GM18870 (cell line): Measurements from ENCODE around the gene C10orf105.

Source experiments
- ATAC-seq: cut with Tn5 transposase; IDR thresholded peaks from one replicate; pipeline ENCODE4 v1.9.1; 2021; ENCODE audit warnings: moderate library complexity; ENCODE audit not compliant: unreplicated experiment

Gene C10orf105

DNA sequence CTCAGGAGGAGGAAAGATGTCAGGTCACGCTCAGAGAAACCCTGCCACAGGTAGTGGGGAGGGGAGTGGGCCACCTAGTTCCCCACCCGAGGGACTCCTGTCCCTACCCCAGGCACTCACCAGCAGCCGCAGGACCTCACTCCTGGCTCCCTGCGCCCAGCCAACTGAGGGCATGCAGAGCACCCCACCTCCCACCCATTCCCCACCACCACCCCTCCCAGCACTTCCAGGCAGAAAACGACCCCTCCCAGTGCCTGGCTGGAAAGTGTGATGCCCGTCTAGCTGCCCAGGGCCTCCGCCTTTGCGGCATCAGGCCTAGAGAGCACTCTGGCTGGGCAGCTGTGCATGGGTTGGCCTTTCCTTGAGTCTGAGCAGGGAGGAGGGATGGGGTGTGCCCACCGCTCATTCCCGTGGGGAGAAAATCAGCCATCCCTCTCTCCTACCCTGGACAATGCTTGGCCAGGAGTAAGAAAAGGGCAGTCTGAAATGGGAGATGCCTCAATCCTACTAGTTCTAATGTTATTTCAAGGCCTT is 1.3 kb downstream of the C10orf105 start:
- ATAC-seq, result no peak

DNA sequence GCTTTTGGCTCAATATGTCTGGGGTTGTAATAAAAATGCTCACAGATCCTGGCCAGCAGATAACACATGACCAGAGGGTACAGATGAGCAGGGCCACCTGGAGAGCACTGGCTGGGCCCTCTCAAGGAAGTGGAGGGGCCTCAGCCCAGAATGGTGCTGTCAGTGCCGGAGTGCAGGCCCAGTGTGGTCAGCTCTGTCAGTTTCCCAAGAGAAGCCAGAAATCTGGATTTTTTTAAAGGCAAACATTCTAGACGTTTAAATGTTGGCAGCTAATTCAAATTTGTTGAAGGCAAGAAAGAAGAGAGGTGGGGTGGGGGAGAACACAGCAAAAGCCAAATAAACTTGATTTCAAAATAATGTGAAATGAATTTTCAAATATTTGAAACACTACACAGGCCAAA is 2.0 kb downstream of the C10orf105 start:
- no peak for ATAC-seq

DNA sequence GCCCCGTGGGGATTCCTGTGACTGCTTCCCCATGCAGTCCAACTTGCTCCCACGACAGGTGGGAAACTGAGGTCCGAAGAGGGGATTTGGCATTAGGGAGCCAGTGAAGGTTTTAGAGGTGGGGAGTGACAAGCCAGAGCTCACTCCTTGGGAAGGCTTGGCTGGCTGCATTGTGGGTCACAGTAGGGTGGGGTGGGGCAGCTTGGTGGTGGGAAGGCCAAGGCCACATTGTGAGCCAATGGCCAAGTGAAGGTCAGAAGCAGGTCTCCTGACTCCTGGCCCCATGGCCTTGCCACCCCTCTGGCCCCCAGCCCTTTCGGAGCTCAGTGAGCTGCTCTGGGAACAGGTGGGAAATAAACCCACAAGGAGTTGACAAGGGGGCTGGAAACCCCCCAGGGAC is 2.5 kb downstream of the C10orf105 start:
- no peak for ATAC-seq

DNA sequence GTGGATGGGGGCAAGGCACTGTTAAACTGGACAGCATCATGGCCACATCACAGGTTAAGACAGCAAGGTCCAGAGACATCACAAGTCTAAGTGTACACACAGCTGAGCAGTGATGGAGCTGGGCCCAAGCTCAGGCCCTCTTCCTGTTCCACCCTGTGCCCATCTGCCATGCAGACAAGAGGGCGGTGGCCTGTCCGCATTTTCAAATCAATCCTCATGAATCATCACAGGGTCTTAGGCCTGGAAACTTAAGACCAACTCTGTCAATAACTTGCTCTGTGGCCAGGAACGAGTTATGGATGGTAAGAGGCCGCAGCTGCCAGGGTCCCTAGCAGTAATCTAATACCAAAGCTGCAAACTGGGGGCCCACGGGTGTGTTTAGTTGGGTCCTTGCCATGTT is 3.2 kb downstream of the C10orf105 start:
- ATAC-seq, result no peak

DNA sequence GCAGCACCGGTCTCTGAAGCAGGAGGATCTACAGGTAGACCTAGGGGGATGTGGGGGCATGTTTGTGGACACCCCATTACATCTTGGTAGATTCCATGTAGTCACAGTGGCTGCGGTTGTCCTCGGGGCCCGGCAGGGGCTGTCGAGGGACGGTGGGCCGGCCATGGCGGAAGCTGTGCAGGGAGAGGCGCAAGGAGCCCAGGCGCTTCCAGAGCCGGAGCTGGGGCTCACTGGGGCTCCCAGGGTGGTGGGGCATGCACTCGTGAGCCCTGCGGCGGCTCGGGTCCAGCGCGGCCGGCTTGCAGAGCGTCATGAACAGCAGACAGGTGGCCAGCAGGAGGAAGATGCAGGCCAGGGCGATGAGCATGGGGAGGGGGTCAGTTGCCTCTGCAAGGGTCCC is 3.7 kb downstream of the C10orf105 start:
- no peak for ATAC-seq

DNA sequence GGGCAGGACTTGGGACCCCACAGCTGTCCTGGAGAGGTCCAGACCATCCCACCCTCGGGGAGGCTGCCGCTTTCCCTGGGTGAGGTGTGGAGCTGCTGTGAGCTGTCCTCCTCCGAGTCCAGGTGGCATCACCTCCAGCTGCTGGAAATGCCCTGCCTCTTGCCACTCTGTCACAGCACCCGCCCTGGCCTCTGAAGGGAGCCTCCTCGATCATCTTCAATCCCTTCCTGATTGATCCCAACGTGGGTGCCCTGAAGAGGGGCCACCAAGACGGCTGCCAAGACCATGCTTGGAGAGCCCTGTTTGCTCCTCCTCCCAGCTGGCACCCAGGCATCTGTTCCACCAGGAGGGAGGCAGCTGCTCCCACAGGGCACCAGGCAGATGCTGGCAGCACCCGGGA is 4.6 kb downstream of the C10orf105 start:
- ATAC-seq, result no peak

DNA sequence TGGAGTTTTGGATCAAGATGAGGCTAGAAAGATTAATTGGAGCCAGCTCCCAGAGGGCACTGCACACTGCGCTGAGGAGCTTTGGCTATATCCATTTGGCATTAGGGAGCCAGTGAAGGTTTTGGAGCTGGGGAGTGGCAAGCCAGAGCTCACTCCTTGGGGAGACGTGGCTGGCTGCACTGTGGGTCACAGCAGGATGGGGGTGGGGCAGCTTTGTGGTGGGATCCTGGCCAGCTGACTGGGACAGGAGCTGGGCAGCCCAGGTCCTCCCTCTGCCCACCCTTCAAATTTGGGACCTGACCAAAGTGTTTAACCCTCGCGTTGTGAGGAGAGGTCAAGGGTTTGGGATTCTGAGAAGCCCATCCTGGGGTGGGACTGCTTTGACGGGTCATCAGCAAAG is 5.0 kb downstream of the C10orf105 start:
- ATAC-seq, result no peak

DNA sequence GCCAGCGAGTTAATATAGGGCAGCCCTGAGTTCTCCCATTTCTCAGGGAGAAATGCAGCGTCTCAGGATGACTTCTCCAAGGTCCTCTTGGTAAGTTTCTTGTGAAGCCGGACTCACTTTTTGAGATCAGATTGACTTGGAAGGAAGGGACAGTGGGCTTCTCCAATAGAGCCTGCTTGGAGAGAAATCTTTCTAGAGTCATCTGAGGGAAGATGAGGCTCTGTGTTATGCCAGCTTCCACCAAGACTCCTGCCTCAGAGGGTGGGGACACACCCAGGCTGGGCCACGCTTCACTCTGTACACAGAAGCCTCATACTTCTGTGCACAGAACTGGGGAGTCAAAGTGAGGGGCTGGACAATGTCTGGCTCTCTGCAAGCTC is 5.6 kb downstream of the C10orf105 start:
- ATAC-seq, result no peak

DNA sequence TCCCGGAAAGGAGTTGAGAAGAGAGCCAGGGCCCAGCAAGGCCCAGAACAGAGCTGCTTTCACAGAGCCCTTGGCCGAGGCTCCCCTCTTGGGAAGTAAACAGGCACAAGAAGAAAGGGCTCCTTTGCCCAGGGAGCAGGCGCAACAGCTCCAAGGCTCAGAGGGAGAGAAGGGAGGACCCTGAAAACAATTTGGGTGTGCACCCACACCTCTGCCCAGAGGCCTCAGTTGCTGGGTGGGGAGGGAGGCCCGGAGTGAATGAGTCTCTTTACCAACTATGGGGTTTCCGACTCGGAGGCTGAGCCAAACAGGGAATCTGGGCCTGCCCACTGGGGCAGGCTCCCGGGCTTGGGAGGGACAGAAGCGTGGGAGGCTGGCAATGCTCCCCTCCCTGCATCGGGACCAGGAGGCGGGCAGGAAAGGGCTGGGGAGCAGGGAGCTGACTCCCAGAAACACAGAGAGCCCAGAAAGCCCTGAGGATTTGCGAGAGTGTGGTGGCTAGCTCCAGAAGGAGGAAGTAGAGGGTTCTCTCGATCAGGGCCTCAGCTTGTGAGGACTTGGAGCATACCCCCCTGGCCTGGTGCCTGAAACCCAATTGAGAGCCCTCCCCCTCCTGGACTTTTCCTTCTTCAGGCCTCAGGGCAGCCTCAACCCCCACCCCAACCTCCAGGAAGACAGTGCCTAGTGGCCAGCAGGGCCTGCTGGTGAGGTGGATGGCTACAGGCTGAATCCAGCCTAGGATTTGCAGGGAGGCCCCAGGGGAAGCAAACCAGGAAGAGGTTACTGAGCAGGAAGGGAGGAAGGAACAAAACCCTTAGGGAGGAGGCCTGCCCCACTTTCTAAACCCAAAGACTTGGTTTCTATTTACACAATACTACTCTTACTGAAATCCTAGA is 6.2 kb downstream of the C10orf105 start:
- ATAC-seq, result no peak

DNA sequence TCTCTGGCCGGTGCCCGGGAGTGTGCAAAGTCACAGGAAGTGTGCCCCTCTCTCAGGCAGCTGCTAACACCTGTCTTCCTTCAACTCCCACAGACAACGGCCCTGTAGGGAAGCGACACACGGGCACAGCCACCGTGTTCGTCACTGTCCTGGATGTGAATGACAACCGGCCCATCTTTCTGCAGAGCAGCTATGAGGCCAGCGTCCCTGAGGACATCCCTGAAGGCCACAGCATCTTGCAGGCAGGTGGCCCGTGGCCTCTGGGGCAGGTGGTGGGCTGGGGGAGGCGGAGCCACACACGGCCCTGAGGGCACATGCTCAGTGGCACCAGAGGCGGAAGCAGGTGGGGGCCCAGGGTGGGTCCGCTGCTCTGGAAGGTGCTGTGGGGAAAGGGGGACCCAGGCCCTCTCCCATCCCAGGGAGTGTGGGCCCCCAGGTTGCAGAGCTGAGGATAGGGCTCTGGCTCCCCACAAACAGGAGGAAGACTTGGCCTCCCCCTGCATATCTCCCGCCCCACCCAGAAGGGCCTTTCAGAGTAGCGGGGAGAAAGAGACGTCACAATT is 6.9 kb downstream of the C10orf105 start:
- no peak for ATAC-seq

DNA sequence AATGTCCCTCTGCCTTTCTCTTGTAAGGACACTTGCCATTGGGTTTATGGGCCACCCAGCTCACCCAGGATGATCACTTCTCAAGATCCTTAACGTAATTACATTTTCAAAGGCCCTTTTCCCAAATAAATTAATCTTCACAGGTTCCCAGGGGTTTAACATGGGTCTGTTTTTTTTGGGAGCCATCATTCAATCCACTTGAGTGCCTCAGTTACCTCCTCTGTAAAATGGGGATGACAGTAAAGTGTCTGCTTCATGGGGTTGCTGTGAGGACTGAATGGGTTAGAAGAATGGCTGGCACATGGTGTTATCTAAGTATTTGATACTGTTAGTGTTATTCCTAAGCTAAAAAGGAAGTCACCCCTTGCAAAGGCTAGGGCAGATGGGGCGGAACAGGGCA is 7.4 kb downstream of the C10orf105 start:
- no peak for ATAC-seq

DNA sequence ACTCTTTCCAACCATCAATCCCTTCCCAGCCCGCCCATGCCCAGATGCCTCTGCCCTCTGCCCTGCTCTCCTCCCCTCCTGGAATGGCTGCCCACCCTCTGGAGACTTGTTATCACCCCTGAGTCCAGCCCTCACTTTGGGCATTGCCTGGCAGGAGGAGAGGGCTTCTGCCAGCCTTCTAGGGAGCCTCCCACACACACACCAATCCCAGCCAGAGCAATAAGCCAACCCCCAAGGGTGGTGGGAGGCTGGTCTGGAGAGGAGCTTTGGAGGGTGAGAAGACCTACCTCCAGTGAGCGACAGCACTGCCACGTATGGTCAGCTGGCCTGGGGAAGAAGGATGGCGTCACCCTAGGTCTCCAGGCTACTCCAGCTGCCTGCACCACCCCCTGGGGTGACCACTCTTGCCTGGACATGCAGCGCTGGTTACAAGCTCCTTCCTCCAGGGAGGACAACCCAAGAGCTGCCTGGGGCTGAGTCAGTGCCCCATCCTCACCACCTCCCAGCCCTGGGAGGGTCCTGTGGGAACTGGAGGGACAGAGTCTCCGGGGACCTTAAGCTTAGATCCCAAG is 8.4 kb downstream of the C10orf105 start:
- ATAC-seq, result no peak

DNA sequence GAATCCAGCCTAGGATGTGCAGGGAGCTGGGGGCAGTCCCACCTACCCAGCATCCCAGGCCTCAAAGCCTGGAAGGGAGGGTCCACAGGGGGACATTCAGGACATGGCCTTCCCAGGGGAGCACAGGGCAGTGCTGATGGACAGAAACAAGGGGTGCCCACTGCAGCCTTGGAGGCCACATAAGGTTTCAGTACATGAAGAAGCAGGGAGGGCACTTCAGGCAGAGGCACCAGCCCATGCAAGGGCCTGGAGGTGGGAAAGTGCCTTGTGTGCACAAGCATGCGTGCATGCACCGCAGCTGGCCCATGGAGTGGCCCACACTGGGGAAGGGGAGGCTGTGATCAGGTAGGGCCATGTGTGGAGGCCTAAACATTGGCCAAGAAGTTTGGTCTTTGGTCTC is 9.1 kb downstream of the C10orf105 start:
- no peak for ATAC-seq

DNA sequence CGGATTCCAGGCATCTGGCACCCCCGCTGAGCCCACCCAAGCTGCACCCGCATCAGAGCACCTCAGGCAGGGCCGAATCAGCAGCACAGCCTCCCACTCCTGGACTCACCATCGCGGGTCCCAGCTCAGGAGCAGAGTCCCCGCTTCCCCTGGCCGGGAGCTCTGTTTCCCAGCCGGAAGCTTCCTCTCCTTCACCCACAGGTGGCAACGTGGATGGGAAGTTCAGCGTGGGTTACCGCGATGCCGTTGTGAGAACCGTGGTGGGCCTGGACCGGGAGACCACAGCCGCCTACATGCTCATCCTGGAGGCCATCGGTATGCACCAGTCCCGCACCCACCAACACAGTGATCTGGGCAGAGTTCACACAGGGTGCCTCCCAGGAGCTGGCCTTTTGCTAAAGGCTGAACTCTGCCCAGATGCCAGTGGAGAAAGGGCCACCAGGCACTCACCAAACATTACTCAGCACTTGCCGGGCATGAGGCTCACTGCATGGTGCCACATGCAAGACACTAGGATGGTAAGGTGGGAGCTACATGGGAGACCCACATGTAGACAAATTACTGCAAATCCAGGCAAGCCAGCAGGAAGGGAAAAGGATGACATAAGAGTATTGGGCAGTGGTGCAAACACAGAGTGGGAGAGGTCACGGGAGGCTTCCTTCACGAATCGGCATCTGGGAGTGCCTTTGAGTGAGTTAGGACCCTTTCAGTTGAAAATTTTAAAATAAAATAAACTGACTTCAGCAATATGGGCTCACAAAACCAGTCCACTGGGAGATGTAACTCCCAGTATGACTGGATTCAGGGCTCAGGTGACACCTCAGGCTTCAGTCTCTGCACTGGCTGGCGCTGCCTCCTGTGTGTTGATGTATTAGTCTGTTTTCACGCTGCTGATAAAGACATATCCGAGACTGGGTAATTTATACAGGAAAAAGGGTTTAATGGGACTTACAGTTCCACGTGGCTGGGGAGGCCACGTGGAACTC is 10.4 kb downstream of the C10orf105 start:
- no peak for ATAC-seq

DNA sequence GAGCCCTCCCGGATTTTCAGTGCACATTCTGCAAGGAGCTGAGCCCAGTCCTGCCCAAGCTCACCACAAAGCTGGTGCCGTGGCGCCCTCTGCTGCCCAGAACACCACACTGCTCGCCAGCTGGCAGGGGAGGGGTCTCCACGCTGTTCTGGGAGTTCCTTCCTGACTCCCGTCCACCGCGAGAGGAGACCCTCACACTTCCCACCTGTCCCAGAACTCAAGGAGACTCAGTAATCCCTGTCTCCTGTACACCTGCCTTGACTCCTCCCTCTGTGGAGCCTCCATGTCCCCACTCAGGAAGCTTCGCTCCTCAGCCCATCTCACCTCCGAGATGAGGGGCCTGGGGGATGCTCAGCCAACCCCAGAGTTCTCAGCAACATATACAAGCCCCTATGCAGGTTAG is 11.3 kb downstream of the C10orf105 start:
- ATAC-seq, result no peak

DNA sequence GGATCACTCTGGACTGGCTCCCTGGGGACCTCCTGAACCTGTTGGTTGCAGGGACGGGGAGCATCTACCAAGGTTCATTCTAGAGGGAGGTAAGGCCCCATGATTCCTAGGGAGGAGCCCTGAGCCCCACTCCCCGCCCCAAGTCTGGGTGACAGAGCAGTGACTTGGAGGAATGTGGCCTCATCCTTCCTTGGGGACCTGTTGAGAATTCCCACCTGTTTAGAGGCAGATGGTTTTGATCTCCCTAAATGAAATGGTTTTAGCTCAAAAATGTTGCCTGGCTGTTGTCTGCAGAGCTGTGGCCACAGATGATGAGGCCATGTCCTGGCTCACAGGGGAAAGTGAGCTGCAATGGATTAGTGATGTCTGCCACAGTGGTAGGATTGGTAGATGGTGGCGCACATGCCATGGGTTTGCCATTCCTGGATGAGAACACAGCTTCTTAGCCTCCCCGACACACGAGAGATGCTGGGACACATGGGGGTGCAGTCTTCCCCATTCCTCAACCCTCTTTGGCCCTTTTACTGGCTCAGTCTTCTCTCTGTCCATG is 12.3 kb downstream of the C10orf105 start:
- no peak for ATAC-seq

DNA sequence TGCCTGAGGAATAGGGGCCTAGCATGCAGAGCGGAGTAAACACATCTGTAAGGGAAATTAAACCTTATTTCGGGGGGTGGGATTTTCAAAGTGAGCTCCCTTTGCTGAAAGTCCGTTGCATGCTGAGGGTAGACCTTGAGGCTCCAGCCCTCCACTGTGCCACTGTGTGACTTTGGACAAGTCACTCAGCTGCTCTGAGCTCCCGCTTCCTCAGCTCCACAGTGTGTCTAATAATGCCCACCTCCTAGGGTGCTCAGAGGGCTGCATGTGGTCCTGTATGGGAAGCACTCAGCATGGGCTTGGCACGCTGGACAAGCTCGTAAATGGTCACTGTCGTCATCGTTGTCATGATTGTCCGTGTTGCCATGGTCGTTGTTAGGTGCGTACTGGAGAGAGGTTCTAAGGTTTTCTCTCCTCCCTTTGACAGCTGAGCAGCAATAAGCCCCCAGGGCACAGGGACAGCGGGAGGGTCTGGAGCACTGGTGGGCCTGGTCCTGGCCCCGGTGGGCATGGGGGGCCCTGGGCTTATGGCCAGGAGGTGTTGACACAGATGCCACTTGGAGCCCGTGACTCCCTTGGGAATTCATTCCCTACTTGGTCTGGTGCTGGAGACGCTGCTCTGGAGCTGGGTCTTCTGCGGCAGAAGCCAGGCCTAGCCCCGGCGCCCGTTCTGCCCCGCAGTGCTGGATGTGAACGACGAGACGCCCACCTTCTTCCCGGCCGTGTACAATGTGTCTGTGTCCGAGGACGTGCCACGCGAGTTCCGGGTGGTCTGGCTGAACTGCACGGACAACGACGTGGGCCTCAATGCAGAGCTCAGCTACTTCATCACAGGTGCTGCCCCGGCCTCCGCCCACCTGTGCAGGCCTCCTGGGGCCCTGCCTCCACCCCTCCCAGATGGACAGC is 13.1 kb downstream of the C10orf105 start:
- ATAC-seq, result no peak

DNA sequence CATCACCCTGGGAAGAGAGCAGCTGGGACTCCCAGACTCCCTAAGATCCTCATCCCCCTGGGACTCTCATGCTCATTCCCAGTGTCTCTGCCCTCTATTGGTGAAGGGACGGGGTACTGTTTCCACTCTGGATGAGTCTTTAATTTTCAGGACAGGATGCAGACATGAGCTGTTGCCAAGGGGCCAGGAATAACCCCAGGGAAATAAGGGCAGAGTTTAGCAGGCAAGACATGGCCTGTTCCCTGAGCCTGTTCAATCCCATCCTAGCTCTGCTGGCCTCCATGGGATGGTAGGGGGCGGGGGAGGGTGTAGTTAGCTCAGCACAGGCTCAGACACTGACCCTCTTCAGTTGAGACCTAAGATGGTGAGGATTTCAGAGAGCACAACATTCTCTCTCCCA is 14.0 kb downstream of the C10orf105 start:
- no peak for ATAC-seq

DNA sequence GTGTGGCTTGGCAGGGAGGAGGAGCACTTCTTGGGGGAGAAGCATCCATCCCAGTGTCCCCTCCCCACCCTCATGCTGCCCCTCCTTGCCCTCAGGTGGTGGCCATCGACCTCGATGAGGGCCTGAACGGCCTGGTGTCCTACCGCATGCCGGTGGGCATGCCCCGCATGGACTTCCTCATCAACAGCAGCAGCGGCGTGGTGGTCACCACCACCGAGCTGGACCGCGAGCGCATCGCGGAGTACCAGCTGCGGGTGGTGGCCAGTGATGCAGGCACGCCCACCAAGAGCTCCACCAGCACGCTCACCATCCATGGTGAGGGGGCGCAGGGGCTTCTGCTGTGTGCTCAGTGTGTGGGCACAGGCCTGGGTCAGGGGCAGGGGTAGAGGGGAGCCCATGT is 14.8 kb downstream of the C10orf105 start:
- no peak for ATAC-seq

DNA sequence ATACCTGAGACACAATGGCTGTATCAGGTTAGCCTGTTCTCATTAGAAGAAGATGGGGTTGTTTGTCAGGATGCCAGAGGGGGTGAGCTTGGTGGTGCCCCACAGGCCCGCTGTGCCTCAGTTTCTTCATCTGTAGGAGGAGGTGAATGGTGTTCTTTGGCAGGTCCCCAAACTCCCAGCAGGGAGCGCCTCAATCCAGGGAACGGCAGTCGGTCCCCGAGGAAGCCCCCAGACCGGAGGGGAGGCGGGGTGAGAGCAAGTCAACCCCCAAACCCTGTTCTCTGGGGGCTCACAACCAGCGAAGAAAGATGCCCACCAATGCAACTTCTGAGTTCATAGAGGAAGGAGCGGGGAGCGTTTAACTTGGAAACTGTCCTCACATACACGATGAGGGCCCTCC is 16.0 kb downstream of the C10orf105 start:
- ATAC-seq, result no peak
